ENCODE data around the gene PALLD.

DNA sequence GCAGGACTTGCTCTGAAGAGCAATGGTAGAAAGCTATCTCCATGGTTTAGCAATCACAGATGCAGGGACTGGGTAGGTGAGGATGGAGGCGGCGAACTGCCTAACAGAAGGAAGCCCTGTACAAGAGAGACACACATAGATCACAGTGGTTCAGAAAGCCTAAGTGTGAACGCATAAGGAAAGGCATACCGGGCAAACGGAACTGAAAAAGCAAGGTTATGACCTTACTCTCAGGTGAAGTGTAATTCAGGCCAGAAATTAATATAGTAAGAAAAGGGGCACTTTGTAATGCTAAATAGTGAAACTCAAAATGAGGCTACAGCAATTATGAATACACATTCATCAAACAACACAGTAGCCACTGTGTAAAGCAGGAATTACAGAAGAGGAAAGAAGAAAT, 126.6 kb downstream of the PALLD start:
- TF ChIP-seq EZH2 (IDR thresholded peaks at IDR 0.05) (no peak), POLR2AphosphoS5 (IDR thresholded peaks at IDR 0.05; ENCODE audit: borderline replicate concordance, low read depth, low read length) (no peak), FOXP2 (optimal IDR thresholded peaks at IDR 0.05; ENCODE audit: control extremely low read depth, extremely low read length, insufficient read depth) (no peak)

All from SK-N-MC (cell line).